WTC11 (cell line): Measurements from ENCODE around the gene C1QTNF4. TPM values are rescaled to one million over a fixed set of nuclear protein-coding genes. Genes with fewer than 3 reads are reported as not detected.
A peak's percentile ranks its signal among the peaks of the same experiment; 100 is the strongest.

ENCODE experiments used
- GABPB1 ChIP-seq: sonication (generic); formaldehyde crosslinking; IDR thresholded peaks from 2 replicates; pipeline ENCODE4 v1.8.1; 2023; ENCODE audit warnings: mild to moderate bottlenecking, missing genetic modification reagents
- HMGA2 ChIP-seq: fragments of 250-450 bp; sonication (Bioruptor Pico); IDR thresholded peaks from 2 replicates; pipeline ENCODE4 v1.4.0; 2021; ENCODE audit warnings: mild to moderate bottlenecking, moderate library complexity
- PRRX2 ChIP-seq: fragments of 250-450 bp; sonication (Bioruptor Pico); IDR thresholded peaks from 2 replicates; pipeline ENCODE4 v1.8.0; 2021; ENCODE audit warnings: mild to moderate bottlenecking
- SOX15 ChIP-seq: fragments of 250-450 bp; sonication (Bioruptor Pico); IDR thresholded peaks from 2 replicates; pipeline ENCODE4 v1.9.0; 2021; ENCODE audit warnings: mild to moderate bottlenecking
- TCF7 ChIP-seq: sonication (generic); formaldehyde crosslinking; IDR thresholded peaks from 2 replicates; pipeline ENCODE4 v1.8.0; 2022; ENCODE audit warnings: mild to moderate bottlenecking, low read depth, missing genetic modification reagents, moderate library complexity
- TEAD1 ChIP-seq: sonication (generic); formaldehyde crosslinking; IDR thresholded peaks from 2 replicates; pipeline ENCODE4 v1.8.0; 2022; ENCODE audit warnings: mild to moderate bottlenecking, missing genetic modification reagents
- ZNF532 ChIP-seq: fragments of 250-450 bp; sonication (Bioruptor Pico); IDR thresholded peaks from 2 replicates; pipeline ENCODE4 v1.9.0; 2021; ENCODE audit warnings: mild to moderate bottlenecking, borderline replicate concordance
- ZSCAN18 ChIP-seq: fragments of 250-450 bp; sonication (Bioruptor Pico); IDR thresholded peaks from 2 replicates; pipeline ENCODE4 v2.1.2; 2022; ENCODE audit warnings: mild to moderate bottlenecking, moderate library complexity
- total RNA-seq: library from RNA; stranded (reverse); gene quantifications from 3 replicates; pipeline ENCODE4 v1.2.3, GENCODE V29; 2021
- TF ChIP-seq, protein P1 (sequence below): sonication (generic); formaldehyde crosslinking; IDR thresholded peaks from 2 replicates; pipeline ENCODE4 v1.8.0; 2022; ENCODE audit warnings: mild to moderate bottlenecking, missing genetic modification reagents
- TF ChIP-seq, protein P2 (sequence below): sonication (generic); formaldehyde crosslinking; IDR thresholded peaks from 2 replicates; pipeline ENCODE4 v1.8.0; 2023; ENCODE audit warnings: mild to moderate bottlenecking, missing genetic modification reagents
- TF ChIP-seq, protein P3 (sequence below): fragments of 250-450 bp; sonication (Bioruptor Pico); IDR thresholded peaks from 2 replicates; pipeline ENCODE4 v1.9.0; 2021; ENCODE audit warnings: mild to moderate bottlenecking
- TF ChIP-seq, protein P4 (sequence below): sonication (generic); formaldehyde crosslinking; IDR thresholded peaks from 2 replicates; pipeline ENCODE4 v1.8.1; 2022; ENCODE audit warnings: mild to moderate bottlenecking, moderate library complexity, missing genetic modification reagents
- TF ChIP-seq, protein P5 (sequence below): sonication (generic); formaldehyde crosslinking; IDR thresholded peaks from 2 replicates; pipeline ENCODE4 v1.8.1; 2023; ENCODE audit warnings: mild to moderate bottlenecking, missing genetic modification reagents, borderline replicate concordance

C1QTNF4 gene
- total RNA-seq, 1 experiment from 2014 or later: 9.5 TPM

GRCh38 chr11:47642099-47642855, 48.1 kb upstream of the C1QTNF4 start, which contains the start of gene MTCH2 (continued):
- TF ChIP-seq, protein P1, sequence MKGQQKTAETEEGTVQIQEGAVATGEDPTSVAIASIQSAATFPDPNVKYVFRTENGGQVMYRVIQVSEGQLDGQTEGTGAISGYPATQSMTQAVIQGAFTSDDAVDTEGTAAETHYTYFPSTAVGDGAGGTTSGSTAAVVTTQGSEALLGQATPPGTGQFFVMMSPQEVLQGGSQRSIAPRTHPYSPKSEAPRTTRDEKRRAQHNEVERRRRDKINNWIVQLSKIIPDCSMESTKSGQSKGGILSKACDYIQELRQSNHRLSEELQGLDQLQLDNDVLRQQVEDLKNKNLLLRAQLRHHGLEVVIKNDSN: peak; percentile 95
- TF ChIP-seq, protein P2, sequence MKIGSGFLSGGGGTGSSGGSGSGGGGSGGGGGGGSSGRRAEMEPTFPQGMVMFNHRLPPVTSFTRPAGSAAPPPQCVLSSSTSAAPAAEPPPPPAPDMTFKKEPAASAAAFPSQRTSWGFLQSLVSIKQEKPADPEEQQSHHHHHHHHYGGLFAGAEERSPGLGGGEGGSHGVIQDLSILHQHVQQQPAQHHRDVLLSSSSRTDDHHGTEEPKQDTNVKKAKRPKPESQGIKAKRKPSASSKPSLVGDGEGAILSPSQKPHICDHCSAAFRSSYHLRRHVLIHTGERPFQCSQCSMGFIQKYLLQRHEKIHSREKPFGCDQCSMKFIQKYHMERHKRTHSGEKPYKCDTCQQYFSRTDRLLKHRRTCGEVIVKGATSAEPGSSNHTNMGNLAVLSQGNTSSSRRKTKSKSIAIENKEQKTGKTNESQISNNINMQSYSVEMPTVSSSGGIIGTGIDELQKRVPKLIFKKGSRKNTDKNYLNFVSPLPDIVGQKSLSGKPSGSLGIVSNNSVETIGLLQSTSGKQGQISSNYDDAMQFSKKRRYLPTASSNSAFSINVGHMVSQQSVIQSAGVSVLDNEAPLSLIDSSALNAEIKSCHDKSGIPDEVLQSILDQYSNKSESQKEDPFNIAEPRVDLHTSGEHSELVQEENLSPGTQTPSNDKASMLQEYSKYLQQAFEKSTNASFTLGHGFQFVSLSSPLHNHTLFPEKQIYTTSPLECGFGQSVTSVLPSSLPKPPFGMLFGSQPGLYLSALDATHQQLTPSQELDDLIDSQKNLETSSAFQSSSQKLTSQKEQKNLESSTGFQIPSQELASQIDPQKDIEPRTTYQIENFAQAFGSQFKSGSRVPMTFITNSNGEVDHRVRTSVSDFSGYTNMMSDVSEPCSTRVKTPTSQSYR: no peak
- TF ChIP-seq ZSCAN18 (CRISPR knock-in tag) (no peak), GABPB1 (CRISPR knock-in tag) (no peak; the same call in 1 of the 2 replicates), TEAD1 (CRISPR knock-in tag) (peak; percentile 83), SOX15 (CRISPR knock-in tag) (no peak), HMGA2 (CRISPR knock-in tag) (no peak), PRRX2 (CRISPR knock-in tag) (no peak), TCF7 (CRISPR knock-in tag) (peak; percentile 76; the same call in 1 of the 2 replicates), ZNF532 (CRISPR knock-in tag) (no peak)
- TF ChIP-seq, protein P3, sequence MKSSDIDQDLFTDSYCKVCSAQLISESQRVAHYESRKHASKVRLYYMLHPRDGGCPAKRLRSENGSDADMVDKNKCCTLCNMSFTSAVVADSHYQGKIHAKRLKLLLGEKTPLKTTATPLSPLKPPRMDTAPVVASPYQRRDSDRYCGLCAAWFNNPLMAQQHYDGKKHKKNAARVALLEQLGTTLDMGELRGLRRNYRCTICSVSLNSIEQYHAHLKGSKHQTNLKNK (CRISPR knock-in tag): no peak
- TF ChIP-seq, protein P4, sequence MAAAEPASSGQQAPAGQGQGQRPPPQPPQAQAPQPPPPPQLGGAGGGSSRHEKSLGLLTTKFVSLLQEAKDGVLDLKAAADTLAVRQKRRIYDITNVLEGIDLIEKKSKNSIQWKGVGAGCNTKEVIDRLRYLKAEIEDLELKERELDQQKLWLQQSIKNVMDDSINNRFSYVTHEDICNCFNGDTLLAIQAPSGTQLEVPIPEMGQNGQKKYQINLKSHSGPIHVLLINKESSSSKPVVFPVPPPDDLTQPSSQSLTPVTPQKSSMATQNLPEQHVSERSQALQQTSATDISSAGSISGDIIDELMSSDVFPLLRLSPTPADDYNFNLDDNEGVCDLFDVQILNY (CRISPR knock-in tag): peak; percentile 88; the same call in 1 of the 2 replicates
- TF ChIP-seq, protein P5, sequence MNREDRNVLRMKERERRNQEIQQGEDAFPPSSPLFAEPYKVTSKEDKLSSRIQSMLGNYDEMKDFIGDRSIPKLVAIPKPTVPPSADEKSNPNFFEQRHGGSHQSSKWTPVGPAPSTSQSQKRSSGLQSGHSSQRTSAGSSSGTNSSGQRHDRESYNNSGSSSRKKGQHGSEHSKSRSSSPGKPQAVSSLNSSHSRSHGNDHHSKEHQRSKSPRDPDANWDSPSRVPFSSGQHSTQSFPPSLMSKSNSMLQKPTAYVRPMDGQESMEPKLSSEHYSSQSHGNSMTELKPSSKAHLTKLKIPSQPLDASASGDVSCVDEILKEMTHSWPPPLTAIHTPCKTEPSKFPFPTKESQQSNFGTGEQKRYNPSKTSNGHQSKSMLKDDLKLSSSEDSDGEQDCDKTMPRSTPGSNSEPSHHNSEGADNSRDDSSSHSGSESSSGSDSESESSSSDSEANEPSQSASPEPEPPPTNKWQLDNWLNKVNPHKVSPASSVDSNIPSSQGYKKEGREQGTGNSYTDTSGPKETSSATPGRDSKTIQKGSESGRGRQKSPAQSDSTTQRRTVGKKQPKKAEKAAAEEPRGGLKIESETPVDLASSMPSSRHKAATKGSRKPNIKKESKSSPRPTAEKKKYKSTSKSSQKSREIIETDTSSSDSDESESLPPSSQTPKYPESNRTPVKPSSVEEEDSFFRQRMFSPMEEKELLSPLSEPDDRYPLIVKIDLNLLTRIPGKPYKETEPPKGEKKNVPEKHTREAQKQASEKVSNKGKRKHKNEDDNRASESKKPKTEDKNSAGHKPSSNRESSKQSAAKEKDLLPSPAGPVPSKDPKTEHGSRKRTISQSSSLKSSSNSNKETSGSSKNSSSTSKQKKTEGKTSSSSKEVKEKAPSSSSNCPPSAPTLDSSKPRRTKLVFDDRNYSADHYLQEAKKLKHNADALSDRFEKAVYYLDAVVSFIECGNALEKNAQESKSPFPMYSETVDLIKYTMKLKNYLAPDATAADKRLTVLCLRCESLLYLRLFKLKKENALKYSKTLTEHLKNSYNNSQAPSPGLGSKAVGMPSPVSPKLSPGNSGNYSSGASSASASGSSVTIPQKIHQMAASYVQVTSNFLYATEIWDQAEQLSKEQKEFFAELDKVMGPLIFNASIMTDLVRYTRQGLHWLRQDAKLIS (CRISPR knock-in tag): 0 out of 2 replicates have a peak, but pooled peaks have one; percentile 53
- TF ChIP-seq, all 79 proteins: peak for 30
